ENCODE measurements around the gene AOPEP.

Gene AOPEP

GRCh38 chr9:94864862-94865509, 138.5 kb downstream of the AOPEP start:
- Histone ChIP-seq H3K27me3 (replicated peaks; ENCODE audit: control insufficient read depth, insufficient read depth, low read length) (no peaks in the 10 kb centered on the region), H3K4me3 (replicated peaks; ENCODE audit: low read depth, low read length) (no peak overlapping the region), H3K36me3 (ENCODE audit: control insufficient read depth, insufficient read depth, low read length) (no peaks in the 10 kb centered on the region)
- TF ChIP-seq CTCF (IDR thresholded peaks at IDR 0.05; ENCODE audit: insufficient read depth, low read length, poor library complexity, severe bottlenecking) = no peak
- no peak for DNase-seq (ENCODE audit: extremely low read depth, insufficient read length)

- no peak overlapping the region for H3K4me3 ChIP-seq (replicated peaks; ENCODE audit: low read depth, low read length)
- no peak for DNase-seq (ENCODE audit: extremely low read depth, insufficient read length)
- no peaks in the 10 kb centered on the region for H3K27me3 ChIP-seq (replicated peaks; ENCODE audit: control insufficient read depth, insufficient read depth, low read length)
- H3K36me3 ChIP-seq (ENCODE audit: control insufficient read depth, insufficient read depth, low read length) = no peaks in the 10 kb centered on the region
- no peak for TF ChIP-seq CTCF (IDR thresholded peaks at IDR 0.05; ENCODE audit: insufficient read depth, low read length, poor library complexity, severe bottlenecking)
Measured at GRCh38 chr9:94865582-94866452, 139.3 kb downstream of the AOPEP start.

GRCh38 chr9:94866770-94867169, 140.3 kb downstream of the AOPEP start:
- no peak for DNase-seq (ENCODE audit: extremely low read depth, insufficient read length)
- Histone ChIP-seq H3K36me3 (ENCODE audit: control insufficient read depth, insufficient read depth, low read length) (no peaks in the 10 kb centered on the region), H3K4me3 (replicated peaks; ENCODE audit: low read depth, low read length) (no peak overlapping the region), H3K27me3 (replicated peaks; ENCODE audit: control insufficient read depth, insufficient read depth, low read length) (no peaks in the 10 kb centered on the region)
- no peak for TF ChIP-seq CTCF (IDR thresholded peaks at IDR 0.05; ENCODE audit: insufficient read depth, low read length, poor library complexity, severe bottlenecking)

GRCh38 chr9:94867281-94867841, 140.9 kb downstream of the AOPEP start:
- Histone ChIP-seq H3K27me3 (replicated peaks; ENCODE audit: control insufficient read depth, insufficient read depth, low read length) (no peaks in the 10 kb centered on the region), H3K4me3 (replicated peaks; ENCODE audit: low read depth, low read length) (no peak overlapping the region), H3K36me3 (ENCODE audit: control insufficient read depth, insufficient read depth, low read length) (no peaks in the 10 kb centered on the region)
- no peak for TF ChIP-seq CTCF (IDR thresholded peaks at IDR 0.05; ENCODE audit: insufficient read depth, low read length, poor library complexity, severe bottlenecking)
- no peak for DNase-seq (ENCODE audit: extremely low read depth, insufficient read length)

GRCh38 chr9:94867842-94868312, 141.4 kb downstream of the AOPEP start:
- no peak for DNase-seq (ENCODE audit: extremely low read depth, insufficient read length)
- H3K36me3 ChIP-seq (ENCODE audit: control insufficient read depth, insufficient read depth, low read length) = no peaks in the 10 kb centered on the region
- H3K4me3 ChIP-seq (replicated peaks; ENCODE audit: low read depth, low read length) = no peak overlapping the region
- TF ChIP-seq CTCF (IDR thresholded peaks at IDR 0.05; ENCODE audit: insufficient read depth, low read length, poor library complexity, severe bottlenecking) = no peak
- H3K27me3 ChIP-seq (replicated peaks; ENCODE audit: control insufficient read depth, insufficient read depth, low read length) = no peaks in the 10 kb centered on the region

All from GM06990 (cell line).